Stomach smooth muscle (tissue), 2 donors: ENCODE data around the gene FA2H.
"Not testable (repeated sequence)": the region's sequence is repeated elsewhere in the genome, so short reads cannot be mapped to it uniquely, and the experiment has no call there.

ENCODE experiments used
- H3K27ac ChIP-seq: one replicate; pipeline ENCODE4 v1.7.0; 2013; ENCODE audit warnings: mild to moderate bottlenecking, low read length, inconsistent platforms
- H3K27me3 ChIP-seq, 2 donors: one replicate each; pipeline ENCODE4 v1.7.0; 2013; ENCODE audit warnings: low read length in 2 of 2; ENCODE audit not compliant: insufficient read depth in 2 of 2, control insufficient read depth in 1 of 2
- H3K36me3 ChIP-seq, 2 donors: one replicate each; pipeline ENCODE4 v1.7.0; 2013; ENCODE audit warnings: low read length in 2 of 2; ENCODE audit not compliant: control insufficient read depth in 2 of 2, insufficient read depth in 2 of 2
- H3K4me1 ChIP-seq: one replicate; pipeline ENCODE4 v1.7.0; 2013; ENCODE audit warnings: low read length; ENCODE audit not compliant: control insufficient read depth, insufficient read depth
- H3K4me3 ChIP-seq, 2 donors: one replicate each; pipeline ENCODE4 v1.7.0; 2013; ENCODE audit warnings: low read length in 2 of 2
- H3K9ac ChIP-seq, 2 donors: one replicate each; pipeline ENCODE4 v1.7.0; 2013; ENCODE audit warnings: low read length in 2 of 2, mild to moderate bottlenecking in 1 of 2
- H3K9me3 ChIP-seq, 2 donors: one replicate each; pipeline ENCODE4 v1.7.0; 2013; ENCODE audit warnings: low read length in 2 of 2; ENCODE audit not compliant: control insufficient read depth in 2 of 2
- donor health status: healthy.
- donor health status: Pancreatic carcinoma.

The FA2H gene

GRCh38 chr16:74770831-74771526, 3.6 kb downstream of the FA2H start:
- Histone ChIP-seq H3K9ac (no peak overlapping the region), H3K27me3 (peaks cover 11 to 16% of the 10 kb centered on the region in 2 donors), H3K9me3 (no peaks in the 10 kb centered on the region), H3K4me1 (peaks cover 12% of the 10 kb centered on the region), H3K27ac (no peak overlapping the region), H3K4me3 (no peak overlapping the region), H3K36me3 (no peaks in the 10 kb centered on the region)

DNA sequence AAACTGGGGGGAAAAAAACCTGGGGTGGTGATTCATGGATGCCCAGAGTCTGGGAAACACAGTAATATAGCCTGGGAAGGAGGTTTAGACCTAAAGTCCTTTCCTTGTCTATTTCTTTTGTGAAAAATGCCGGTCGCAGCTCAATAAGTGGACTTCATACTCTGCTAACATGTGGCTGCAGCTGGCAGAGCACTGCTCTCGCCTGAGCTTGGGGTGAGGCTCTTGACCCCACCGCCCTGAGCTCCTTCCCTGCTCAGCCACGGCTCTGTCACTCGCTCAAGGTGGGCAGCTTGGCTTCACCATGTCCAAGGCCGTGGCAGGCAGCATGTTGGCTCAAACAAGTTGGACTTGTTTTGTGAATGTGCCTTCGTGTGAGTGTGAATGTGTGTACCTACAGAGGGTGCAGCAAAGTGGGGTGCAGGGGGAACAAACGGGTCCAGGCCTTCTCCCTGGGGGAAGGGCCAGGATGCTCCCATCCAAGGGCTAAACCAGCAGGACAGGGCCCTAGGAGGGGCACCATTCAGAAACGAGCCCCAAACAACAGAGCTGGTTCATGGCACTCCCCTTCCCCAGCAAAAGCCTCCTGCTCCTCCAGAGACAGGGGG, 4.9 kb downstream of the FA2H start:
- Histone ChIP-seq H3K4me3 (no peak overlapping the region), H3K9ac (no peak overlapping the region), H3K27me3 (peaks cover 11% of the 10 kb centered on the region in 2 donors), H3K27ac (no peak overlapping the region), H3K36me3 (no peaks in the 10 kb centered on the region), H3K4me1 (peaks cover 9% of the 10 kb centered on the region), H3K9me3 (no peaks in the 10 kb centered on the region)

DNA sequence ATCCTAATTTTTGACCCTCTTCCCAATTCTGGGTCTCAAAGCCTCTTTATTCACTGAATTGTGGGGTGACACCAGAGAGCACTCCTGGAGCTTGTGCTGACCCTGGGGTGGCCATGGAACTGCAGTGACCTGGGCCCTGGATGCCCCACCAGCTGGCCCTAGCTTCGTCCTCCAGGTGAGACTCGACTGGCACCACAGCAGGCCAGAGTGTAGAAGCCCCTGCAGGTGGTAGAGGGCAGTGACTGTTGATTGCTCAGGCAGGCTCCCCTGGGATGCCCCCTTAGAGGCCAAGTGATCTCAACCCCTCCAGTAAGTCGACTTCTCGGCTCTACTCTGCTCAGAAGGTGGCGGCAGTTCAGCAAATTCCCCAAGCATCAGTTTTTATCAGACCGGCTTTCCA, 6.4 kb downstream of the FA2H start:
- H3K27me3 ChIP-seq = peaks cover 0 to 7% of the 10 kb centered on the region in 2 donors
- H3K27ac ChIP-seq = no peak overlapping the region
- H3K9ac ChIP-seq = no peak overlapping the region

DNA sequence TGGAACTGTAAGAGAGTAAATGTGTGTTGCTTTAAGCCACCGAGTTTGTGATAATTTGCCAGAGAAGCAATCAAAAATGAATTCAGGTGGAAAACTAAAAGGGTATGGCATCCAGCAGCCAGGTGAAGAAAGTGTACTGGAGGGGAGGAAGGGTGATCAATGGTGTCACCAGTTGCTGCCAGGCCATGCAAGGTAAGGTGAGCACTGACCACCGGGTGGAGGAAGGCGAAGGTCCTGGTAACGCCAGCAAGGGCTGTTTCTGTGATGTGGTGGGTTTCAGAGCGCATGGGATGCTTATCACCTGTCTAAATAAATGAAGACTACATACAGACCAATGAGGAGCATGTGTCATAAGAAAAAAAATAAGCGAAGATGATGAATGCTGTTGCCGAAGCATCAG, 6.9 kb downstream of the FA2H start:
- peaks cover 0 to 7% of the 10 kb centered on the region in 2 donors for H3K27me3 ChIP-seq
- H3K36me3 ChIP-seq = no peaks in the 10 kb centered on the region
- H3K4me3 ChIP-seq = no peak overlapping the region
- no peak overlapping the region for H3K9ac ChIP-seq
- H3K27ac ChIP-seq = no peak overlapping the region
- no peaks in the 10 kb centered on the region for H3K9me3 ChIP-seq
- no peaks in the 10 kb centered on the region for H3K4me1 ChIP-seq

More for the DNA sequence above, 6.4 kb downstream of the FA2H start:
- Histone ChIP-seq H3K4me3 (no peak overlapping the region), H3K36me3 (no peaks in the 10 kb centered on the region), H3K4me1 (no peaks in the 10 kb centered on the region), H3K9me3 (no peaks in the 10 kb centered on the region)

DNA sequence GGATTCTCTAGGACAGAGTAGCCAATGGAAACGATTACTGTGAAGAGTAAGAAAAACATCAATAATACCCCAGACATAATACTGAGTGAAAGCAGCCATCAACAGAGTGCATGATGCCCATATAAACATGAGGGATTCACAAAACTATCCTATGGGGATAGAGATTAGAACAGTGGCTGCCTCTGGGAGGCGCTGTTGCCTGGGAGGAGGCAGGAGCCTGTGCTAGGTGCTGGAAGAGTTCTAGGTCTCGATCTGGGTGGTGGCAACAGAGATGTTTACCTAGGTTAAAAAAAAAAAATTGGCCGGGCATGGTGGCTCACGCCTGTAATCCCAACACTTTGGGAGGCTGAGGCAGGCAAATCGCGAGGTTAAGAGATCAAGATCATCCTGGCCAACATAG, 7.9 kb downstream of the FA2H start:
- H3K9ac ChIP-seq = no peak overlapping the region
- H3K4me3 ChIP-seq = no peak overlapping the region
- peaks cover 0 to 4% of the 10 kb centered on the region in 2 donors for H3K27me3 ChIP-seq
- H3K4me1 ChIP-seq = no peaks in the 10 kb centered on the region
- H3K36me3 ChIP-seq = no peaks in the 10 kb centered on the region
- no peak overlapping the region for H3K27ac ChIP-seq
- no peaks in the 10 kb centered on the region for H3K9me3 ChIP-seq

- H3K9ac ChIP-seq, H3K4me3 ChIP-seq, H3K27ac ChIP-seq, H3K9me3 ChIP-seq, H3K36me3 ChIP-seq, H3K27me3 ChIP-seq, H3K4me1 ChIP-seq: not testable (repeated sequence)
Measured at GRCh38 chr16:74764184-74764583, 10.4 kb downstream of the FA2H start.

DNA sequence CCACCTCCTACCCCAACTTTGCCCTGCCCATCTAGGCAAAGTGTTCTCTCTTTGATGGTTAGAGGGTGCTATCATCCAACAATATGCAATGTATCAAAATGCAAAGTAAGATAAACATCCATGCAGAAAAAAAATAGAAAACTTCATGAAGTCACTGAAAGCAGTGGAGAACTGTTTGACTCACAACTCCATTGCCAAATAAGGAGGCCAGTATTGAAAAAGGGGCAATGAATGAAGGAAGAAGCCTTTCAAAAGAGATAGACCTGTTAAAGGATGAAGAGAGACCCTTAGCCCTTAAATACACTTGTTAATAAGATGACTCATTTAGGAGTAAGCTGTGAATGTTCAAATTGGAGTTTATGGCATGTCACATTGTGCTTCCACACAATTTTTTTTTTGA, 13.0 kb downstream of the FA2H start:
- H3K9me3 ChIP-seq = no peaks in the 10 kb centered on the region
- H3K27me3 ChIP-seq = peaks cover 0 to 2% of the 10 kb centered on the region in 2 donors
- H3K4me1 ChIP-seq = no peaks in the 10 kb centered on the region
- no peak overlapping the region for H3K9ac ChIP-seq
- no peak overlapping the region for H3K4me3 ChIP-seq
- H3K27ac ChIP-seq = no peak overlapping the region
- no peaks in the 10 kb centered on the region for H3K36me3 ChIP-seq

GRCh38 chr16:74760007-74760767, 14.4 kb downstream of the FA2H start:
- H3K27ac ChIP-seq = no peak overlapping the region
- H3K4me3 ChIP-seq = no peak overlapping the region
- no peak overlapping the region for H3K9ac ChIP-seq
- H3K36me3 ChIP-seq = no peaks in the 10 kb centered on the region
- H3K9me3 ChIP-seq = no peaks in the 10 kb centered on the region
- peaks cover 0 to 2% of the 10 kb centered on the region in 2 donors for H3K27me3 ChIP-seq
- H3K4me1 ChIP-seq = no peaks in the 10 kb centered on the region

- no peaks in the 10 kb centered on the region for H3K9me3 ChIP-seq
- no peak overlapping the region for H3K4me3 ChIP-seq
- H3K9ac ChIP-seq = no peak overlapping the region
- H3K36me3 ChIP-seq = no peaks in the 10 kb centered on the region
- H3K27me3 ChIP-seq = peaks cover 0 to 2% of the 10 kb centered on the region in 2 donors
- H3K27ac ChIP-seq = no peak overlapping the region
- no peaks in the 10 kb centered on the region for H3K4me1 ChIP-seq
Measured at GRCh38 chr16:74759564-74759963, 15.1 kb downstream of the FA2H start.

DNA sequence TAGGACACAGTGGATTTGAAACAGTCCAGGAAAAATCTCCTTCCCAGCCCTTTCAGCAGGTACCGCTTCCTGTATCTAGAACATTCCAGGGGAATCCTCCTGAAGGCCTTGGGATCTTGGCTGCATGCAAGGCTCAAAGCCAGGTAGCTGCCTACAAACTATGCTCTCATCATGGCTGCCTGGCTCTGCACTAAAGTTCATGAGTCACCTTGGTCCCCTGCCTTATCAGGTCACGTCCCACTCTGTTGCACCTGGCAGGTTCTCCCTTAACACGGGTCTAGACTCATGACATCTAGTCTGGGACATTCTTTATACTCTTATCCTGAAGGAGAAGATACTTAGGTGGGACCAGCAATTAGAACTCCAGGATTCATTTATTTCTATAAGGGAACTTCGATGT, 15.8 kb downstream of the FA2H start:
- no peaks in the 10 kb centered on the region for H3K36me3 ChIP-seq
- H3K9me3 ChIP-seq = no peaks in the 10 kb centered on the region
- peaks cover 0 to 2% of the 10 kb centered on the region in 2 donors for H3K27me3 ChIP-seq
- H3K9ac ChIP-seq = no peak overlapping the region
- H3K4me1 ChIP-seq = no peaks in the 10 kb centered on the region
- no peak overlapping the region for H3K27ac ChIP-seq
- H3K4me3 ChIP-seq = no peak overlapping the region

DNA sequence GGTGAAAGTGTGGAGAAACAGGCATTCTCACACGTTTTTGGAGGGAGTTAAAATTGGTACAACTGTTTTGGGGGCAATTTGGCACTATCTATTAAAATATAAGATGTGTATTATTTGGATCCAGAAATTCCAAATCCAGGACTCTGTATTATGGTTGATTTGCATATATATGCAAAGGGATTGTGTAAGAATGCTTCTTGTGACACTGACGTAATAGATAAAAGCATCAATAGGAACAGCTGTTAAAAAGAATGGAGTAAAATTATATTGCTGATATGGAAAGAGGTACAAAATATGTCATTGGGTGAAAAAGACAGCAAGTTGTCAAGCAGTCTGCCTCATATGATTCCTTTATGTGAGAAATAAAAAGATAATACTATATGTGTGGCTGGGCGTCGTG, 17.3 kb downstream of the FA2H start:
- H3K4me1 ChIP-seq = no peaks in the 10 kb centered on the region
- H3K4me3 ChIP-seq = no peak overlapping the region
- peaks cover 2 to 9% of the 10 kb centered on the region in 2 donors for H3K27me3 ChIP-seq
- no peaks in the 10 kb centered on the region for H3K36me3 ChIP-seq
- no peak overlapping the region for H3K9ac ChIP-seq
- no peak overlapping the region for H3K27ac ChIP-seq
- no peaks in the 10 kb centered on the region for H3K9me3 ChIP-seq
